ENCODE data around the gene ITGBL1. TPM values are rescaled to one million over a fixed set of nuclear protein-coding genes. Genes with fewer than 3 reads are reported as not detected.

ITGBL1 gene
- total and polyA plus RNA-seq, 2 of the 4 experiments (the other 2 are of a cell fraction): 22.2 to 24.2 TPM

DNA sequence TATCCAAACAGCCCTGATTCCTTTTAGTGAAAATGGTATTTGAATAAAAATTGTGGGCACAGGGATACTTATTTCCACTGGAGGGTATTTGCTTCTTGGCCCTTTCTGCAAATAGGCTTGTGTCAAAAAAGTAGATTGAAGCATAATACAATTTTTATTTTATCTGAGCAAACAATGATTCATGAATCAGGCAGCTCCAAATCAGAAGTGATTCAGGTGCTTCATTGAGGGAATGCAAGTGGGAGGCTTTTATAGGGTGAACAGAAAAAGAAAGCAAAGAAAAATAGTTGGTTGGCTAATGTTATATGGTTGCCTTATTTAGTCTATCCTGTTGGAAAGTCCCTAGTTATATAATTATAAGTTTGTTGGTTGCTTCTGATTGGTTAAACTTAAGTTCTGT lies 117.9 kb downstream of the ITGBL1 start:
- Histone ChIP-seq H2BK120ac (ENCODE audit: low read depth, low read length) (no peak overlapping the region), H3K27ac (ENCODE audit: insufficient read depth, low read length) (no peak overlapping the region), H3K4ac (ENCODE audit: low read depth, low read length) (no peak overlapping the region), H3K4me1 (ENCODE audit: control insufficient read depth, insufficient read depth, low read length) (no peaks in the 10 kb centered on the region), H3K9me3 (ENCODE audit: control insufficient read depth, insufficient read depth, low read length) (no peaks in the 10 kb centered on the region), H4K20me1 (ENCODE audit: insufficient read depth, low read length) (no peaks in the 10 kb centered on the region), H4K5ac (ENCODE audit: low read depth, low read length) (no peak overlapping the region), H2AK9ac (replicated peaks; ENCODE audit: low read depth, low read length, poor library complexity) (no peak overlapping the region), H4K91ac (ENCODE audit: insufficient read depth, low read depth, low read length) (no peak overlapping the region), H3K4me3 (ENCODE audit: insufficient read depth, low read depth, low read length) (no peak overlapping the region), H3K18ac (ENCODE audit: low read depth, low read length) (no peak overlapping the region), H2BK5ac (ENCODE audit: low read depth, low read length, poor library complexity, severe bottlenecking) (no peak overlapping the region), H3K9ac (ENCODE audit: low read depth, low read length) (no peak overlapping the region), H2BK20ac (ENCODE audit: low read depth, low read length) (no peak overlapping the region), H3K36me3 (ENCODE audit: control insufficient read depth, insufficient read depth, low read length) (no peaks in the 10 kb centered on the region), H3K14ac (replicated peaks; ENCODE audit: low read depth, low read length) (no peak overlapping the region), H3K27me3 (ENCODE audit: control insufficient read depth, insufficient read depth, low read length) (no peaks in the 10 kb centered on the region), H2AFZ (replicated peaks; ENCODE audit: low read length, poor library complexity) (no peak overlapping the region), H3K23ac (ENCODE audit: low read depth, low read length) (no peak overlapping the region), H3K4me2 (ENCODE audit: low read depth, low read length) (no peak overlapping the region), H2BK15ac (ENCODE audit: low read depth, low read length) (no peak overlapping the region), H3K79me1 (ENCODE audit: low read depth in 1 of 2, low read length in 2 of 2) (no peaks in the 10 kb centered on the region), H3K9me1 (ENCODE audit: insufficient read depth, low read length) (no peaks in the 10 kb centered on the region), H4K8ac (ENCODE audit: low read depth in 2 of 2, low read length in 2 of 2) (no peak overlapping the region), H3K56ac (ENCODE audit: extremely low read depth, insufficient read depth, low read length) (no peak overlapping the region), H2AK5ac (ENCODE audit: low read depth, low read length) (no peak overlapping the region)
- BruUV-seq (replicated peaks): no TSS peak
- in situ Hi-C loops (cut with MboI; ENCODE audit: low sequenced_read_pairs) (no loop called here), dilution Hi-C loops (cut with HindIII; ENCODE audit: low sequenced_read_pairs, unreplicated experiment) (no loop called here), intact Hi-C loops (cut with micrococcal nuclease) (no loop called here)
- DNase-seq: peak; percentile 23
- ChIA-PET POLR2A (ENCODE audit: unreplicated experiment) (no interaction called here), CTCF (no interaction called here)
- TF ChIP-seq, protein P1, sequence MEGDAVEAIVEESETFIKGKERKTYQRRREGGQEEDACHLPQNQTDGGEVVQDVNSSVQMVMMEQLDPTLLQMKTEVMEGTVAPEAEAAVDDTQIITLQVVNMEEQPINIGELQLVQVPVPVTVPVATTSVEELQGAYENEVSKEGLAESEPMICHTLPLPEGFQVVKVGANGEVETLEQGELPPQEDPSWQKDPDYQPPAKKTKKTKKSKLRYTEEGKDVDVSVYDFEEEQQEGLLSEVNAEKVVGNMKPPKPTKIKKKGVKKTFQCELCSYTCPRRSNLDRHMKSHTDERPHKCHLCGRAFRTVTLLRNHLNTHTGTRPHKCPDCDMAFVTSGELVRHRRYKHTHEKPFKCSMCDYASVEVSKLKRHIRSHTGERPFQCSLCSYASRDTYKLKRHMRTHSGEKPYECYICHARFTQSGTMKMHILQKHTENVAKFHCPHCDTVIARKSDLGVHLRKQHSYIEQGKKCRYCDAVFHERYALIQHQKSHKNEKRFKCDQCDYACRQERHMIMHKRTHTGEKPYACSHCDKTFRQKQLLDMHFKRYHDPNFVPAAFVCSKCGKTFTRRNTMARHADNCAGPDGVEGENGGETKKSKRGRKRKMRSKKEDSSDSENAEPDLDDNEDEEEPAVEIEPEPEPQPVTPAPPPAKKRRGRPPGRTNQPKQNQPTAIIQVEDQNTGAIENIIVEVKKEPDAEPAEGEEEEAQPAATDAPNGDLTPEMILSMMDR (conservative IDR thresholded peaks at IDR 0.05; ENCODE audit: low read depth, low read length): no peak
- no peak for TF ChIP-seq MAFK (IDR thresholded peaks at IDR 0.05; ENCODE audit: low read depth, low read length)
- TF ChIP-seq RFX5 (IDR thresholded peaks at IDR 0.05; ENCODE audit: low read depth, low read length): no peak
- TF ChIP-seq CEBPB (IDR thresholded peaks at IDR 0.05; ENCODE audit: low read depth, low read length): no peak
- TF ChIP-seq CHD1 (IDR thresholded peaks at IDR 0.05; ENCODE audit: low read depth, low read length): no peak
- ATAC-seq (ENCODE audit: low read depth): no peak

Data from IMR-90 (cell line).